GM19238 (cell line): ENCODE results near the gene CSKMT.
"Not testable (repeated sequence)": the region's sequence is repeated elsewhere in the genome, so short reads cannot be mapped to it uniquely, and the experiment has no call there.

Experiments
- DNase-seq: peaks from one replicate; pipeline ENCODE4 v3.0.0; 2011; ENCODE audit warnings: low spot score; ENCODE audit not compliant: insufficient read length

The CSKMT gene

DNA sequence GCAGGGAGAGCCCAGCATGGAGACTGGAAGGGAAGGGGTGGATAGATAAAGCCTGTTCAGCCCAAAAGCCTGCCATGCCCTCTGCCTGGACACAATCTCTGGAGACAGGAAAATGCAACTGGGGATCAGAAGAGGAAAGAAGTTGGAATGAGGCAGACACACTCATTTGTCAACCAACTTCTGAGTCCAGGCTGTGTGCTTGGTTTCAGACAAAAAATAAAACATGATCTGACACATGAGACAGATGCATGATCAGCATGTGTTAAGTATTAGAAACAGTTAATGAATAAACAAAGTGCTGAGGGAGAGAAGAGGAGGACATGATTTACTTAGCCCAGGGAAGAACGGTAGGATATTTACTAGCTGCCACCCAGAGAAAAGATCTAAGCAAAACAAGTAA lies 23.4 kb downstream of the CSKMT start:
- DNase-seq: no peak

DNA sequence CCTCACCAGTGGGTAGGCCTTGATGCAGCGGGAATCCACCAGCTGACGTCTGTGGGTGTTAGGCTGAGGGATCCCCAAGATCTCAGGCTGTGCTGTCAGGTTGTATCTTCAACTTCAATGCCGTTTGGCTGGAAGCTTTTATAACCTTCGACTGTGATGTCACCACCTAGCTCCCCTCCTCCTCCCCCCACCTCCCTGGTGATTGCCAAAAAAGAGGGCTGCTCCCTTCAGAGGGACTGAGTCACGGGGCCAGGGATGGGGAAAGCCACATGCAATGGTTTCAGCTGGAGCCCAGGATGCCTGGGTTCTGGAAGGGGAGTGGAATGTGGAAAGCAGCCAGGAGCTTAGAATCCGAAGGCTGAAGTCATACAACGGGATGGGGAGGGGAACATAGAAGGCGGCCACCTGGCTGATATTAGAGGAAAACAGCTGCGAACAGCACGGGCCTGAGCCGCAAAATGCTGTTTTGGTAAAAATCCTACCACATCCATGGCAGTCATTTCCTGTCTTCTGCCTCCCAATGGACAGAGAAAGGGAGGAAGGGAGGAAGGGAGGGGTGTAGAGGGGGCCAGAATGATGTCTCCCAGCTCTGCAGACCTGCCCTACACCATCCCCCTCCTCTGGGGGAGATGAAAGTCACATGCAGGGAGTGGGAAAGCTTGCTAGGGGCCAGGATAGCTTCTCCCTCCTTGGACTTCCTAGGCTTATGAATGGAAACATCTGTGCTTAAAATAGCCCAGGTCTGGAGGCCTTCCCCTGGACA lies 24.5 kb downstream of the CSKMT start, which contains the start of gene LRRN4CL:
LRRN4CL (minus strand) TSS at position 110 of the 763 bp plus-strand sequence. CDS start 1,022 bp downstream, outside the sequence.
- no peak for DNase-seq

DNA sequence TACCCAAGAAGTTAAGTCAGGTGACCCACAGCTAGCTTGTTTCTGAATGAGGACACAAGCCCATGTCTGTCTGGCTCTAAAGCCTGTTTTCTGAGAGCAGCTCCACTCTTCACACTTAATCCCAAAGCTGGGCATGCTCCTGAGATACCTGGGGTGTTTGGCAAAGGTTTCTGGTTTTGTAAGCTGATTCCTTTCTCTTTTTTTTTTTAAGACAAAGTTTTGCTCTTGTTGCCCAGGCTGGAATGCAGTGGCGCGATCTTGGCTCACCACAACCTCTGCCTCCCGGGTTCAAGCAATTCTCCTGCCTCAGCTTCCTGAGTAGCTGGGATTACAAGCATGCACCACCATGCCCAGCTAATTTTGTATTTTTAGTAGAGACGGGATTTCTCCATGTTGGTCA lies 28.5 kb downstream of the CSKMT start:
- not testable (repeated sequence) for DNase-seq

DNA sequence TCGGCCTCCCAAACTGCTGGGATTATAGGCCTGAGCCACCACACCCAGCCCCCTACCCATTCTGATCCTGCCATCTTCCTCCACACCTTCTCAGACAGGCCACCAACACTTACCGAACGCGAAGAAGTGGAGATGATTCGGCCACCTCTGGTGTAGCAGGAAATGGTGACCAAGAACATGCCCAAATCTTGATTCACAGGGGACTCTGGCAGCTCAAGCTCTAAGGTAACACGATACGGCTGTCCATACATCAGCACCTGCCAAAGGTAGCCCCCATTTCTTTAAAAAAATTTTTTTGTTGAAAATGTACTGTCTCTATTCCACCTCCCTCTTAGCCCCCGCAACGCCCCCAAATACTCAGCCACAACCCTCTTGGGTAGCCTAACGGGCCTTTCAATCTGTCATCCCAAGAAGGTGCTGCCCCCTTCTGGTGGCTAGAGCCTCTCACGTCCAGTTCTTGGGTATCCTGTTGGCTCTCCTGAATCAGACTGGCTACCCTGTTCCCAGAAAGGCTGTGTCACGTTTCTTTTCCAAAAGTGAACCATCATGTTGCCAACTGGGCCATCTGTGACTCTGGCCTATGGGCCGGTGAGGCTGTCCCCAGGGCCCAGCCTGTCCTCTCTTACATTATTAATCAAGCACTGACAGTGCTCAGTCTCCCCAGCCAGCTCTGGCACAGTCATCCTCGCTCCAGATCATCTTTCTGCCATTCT lies 29.5 kb downstream of the CSKMT start:
- DNase-seq: peak; percentile 70

DNA sequence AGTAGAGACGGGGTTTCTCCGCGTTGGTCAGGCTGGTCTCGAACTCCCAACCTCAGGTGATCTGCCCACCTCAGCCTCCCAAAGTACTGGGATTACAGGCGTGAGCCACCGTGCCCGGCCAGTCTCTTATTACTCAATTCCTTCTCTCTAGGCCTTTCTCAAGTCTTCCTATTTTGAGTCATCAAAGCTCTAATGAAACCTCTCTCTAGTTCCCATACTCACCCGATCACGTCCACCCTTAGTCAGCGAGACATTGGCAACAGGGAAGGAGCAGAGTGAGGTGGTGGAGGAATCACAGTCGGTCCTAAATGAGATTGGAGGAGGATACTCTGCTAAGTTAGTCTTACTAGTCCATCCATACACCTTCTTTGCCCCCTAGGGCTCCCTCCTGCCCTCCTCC lies 37.1 kb downstream of the CSKMT start:
- DNase-seq: no peak

DNA sequence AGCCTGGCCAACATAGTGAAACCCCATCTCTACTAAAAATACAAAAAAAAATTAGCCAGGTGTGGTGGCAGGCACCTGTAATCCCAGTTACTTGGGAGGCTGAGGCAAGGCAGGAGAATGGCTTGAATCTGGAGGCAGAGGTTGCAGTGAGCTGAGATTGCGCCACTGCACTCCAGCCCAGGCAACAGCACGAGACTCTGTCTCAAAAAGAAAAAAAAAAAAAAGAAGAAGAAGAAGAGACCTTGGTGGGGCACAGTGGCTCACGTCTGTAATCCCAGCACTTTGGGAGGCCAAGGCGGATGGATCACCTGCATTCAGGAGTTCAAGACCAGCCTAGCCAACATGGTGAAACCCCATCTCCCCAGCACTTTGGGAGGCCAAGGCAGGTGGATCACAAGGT lies 38.8 kb downstream of the CSKMT start:
- DNase-seq: not testable (repeated sequence)

DNA sequence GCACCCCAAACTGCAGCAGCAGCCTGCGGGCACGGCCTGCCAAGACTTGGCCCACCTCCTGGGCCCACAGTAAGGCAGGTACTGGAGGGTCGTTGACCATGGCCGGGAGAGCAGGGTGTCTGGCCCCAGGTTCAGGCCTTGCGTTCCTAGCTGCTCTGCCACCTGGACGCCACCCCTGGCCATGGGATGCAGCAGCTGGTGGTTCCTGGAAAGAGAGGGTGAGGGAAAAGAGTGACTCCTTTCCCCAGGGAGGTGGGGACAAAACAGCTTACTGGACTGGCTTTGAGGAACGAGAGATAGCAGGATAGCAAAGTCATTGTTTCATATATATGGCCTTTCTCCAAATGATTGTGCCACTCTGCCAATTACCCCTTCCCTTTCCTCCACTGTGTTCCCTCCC lies 40.3 kb downstream of the CSKMT start:
- no peak for DNase-seq

DNA sequence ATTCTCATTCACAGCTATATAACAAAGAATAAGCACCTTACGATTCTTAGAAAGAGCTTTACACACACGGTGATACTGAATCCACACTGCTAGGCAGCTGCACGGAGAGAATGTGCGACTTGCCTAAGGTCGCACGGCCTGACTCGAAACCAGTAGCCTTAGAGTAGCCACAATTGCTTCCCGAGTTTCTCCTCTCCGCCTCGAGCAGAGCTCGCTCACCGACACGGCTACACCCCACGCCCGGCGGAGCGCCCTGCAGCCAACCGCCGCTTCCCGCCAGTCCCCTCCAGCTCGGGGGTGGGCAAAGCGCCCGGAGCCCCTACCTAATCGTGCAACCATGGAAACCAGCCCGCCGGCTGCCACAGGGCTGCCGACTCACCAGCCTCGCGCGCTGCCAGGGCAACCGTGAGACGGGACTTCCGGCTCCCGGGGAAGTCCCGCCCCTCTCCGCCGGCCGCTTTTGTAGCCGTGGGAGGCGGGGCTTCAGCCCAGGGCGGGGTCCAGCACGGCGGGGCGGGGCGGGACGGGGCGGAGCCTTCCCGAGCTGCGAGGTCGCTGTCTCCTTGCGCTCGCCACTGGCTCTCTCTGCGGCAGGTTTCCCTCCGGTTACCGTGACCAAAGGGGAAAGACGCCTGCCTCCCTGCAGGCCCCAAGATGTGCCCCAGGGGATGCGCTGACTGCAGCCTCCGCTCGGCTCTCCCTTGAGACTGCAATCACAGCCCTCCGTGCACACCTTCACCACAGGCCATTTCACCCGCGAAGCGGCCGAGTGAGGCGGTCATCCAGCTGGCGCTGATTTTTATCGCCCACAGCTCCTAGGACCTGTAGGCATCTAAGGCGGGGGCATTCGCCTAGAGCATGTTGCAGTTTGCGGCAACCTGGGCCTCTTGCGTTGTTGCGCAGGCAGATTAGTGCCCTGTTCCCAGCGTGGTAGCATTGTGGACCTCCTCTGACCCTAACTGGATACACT lies 41.1 kb downstream of the CSKMT start:
- peak; percentile 87 for DNase-seq

DNA sequence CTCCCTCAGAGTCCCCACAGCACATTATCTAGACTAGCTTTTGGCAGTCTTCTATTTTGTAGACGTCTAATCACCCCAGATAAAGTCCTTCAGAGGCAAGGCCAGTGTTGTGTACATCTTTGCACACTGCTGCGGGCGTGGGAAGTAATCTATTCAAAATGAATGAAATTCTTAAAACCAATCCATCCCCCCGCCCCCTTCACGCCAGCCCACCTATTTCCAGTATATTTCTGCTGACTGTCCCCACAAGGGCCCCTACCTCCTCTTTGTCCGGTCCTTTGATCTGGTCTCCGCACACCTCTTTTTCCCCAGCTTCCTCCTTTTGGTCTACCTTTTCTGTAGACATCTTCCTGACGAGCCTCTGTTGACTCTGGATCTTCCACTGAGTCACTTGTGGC lies 41.7 kb downstream of the CSKMT start:
- DNase-seq: no peak

DNA sequence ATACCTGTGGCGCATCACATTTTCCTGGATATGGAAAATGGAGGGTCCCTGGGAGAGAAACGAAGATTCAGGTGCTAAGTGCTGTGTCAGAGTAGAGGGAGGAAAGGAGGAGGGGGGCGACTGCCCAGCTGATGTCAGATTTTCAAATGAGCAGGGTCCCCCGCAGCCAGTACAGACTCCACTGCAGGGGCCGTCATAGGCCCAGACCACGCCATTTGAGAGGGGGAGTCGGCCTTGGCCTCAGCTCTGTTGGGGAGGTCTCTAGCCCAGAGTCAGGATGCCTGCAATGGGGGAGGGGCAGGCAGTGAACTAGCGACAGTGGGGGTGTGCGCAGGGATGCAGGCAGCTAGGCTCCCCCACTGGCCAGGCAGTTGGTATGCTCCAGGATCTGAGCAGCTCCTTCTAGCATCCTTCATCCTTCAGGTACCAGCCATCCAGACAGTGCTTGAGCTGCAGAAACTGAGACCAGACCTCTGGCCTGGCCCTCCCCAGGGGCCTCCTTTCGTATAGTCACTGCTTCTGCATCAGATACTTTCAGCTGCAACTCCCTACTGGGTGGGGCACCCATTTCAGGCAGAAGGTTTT lies 42.3 kb downstream of the CSKMT start, which contains the start of the genes BSCL2 and GNG3:
BSCL2 (minus strand) TSS at position 148 of the 585 bp plus-strand sequence. CDS start 229 bp downstream, outside the sequence.
GNG3 (plus strand) TSS at position 400 of the 585 bp plus-strand sequence. CDS start 620 bp downstream, outside the sequence.
- no peak for DNase-seq

DNA sequence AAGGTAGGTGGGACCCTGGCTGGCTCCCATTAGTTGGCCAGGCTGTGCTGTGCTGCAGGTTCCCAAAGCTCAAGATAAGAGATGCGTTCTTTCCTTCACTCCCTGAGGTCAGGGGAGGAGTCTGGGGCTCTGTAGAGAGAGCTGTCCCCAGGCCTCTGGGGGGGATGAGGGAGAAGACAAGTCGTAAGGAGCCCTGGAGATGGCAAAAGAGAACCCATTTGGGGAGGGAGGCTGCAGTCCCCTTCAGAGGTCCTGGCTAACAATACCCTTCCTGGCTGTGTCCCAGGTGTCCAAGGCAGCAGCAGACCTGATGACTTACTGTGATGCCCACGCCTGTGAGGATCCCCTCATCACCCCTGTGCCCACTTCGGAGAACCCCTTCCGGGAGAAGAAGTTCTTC lies 43.3 kb downstream of the CSKMT start:
- no peak for DNase-seq

DNA sequence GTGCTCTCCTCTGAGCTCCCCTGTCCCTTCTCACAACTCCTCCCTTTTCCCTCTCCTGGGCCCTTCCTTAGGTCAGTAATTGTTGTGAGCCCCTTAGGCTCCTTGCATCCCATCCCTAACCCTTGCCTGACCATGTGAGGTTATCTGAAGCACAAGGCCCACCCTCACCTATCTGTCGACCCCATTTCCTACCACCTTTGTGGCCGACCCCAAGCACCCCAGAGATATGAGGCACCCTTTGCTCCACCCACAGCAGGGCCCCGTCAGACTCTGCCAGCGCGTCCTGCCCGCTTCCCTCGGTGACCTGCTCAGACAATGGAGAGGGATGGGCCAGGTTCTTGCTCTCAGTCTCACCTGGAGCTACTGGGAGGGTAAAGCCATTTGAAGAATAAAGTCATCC lies 43.7 kb downstream of the CSKMT start:
- no peak for DNase-seq

DNA sequence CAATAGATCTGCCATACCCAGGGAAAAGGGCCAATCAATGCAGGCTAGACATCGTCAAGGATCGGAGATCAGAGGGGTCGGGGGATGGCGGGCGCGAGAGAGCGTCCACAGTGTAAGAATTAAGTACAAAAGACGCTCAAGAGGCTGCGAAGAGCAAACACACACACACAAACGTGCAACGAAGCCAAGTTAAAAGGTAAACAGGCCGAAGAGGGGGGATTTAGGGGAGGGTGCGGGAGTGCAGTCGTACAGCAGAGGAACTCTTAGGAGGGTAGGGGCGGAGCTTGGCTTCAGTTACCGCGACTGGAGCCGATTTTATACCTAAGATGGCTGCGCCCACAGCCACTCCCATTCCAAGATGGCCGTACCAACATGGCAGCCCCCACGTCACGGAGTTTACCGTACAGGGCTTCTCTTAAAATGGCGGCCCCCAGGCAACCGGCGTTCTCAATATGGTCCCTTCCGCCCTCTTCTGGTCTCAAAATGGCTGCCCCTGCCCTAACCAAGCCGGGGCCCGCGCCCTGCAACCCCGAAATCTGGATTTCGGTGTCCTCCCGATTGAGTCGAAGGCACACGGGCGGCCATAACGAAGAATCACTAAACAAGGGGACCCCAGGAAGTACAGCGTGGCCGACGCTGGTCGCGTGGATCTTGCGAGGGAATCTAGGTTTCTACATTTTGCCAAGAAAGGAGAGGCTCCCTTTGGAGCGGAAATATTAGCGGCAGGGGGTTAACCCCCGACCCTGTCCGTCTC lies 44.3 kb downstream of the CSKMT start:
- DNase-seq: peak; percentile 83

DNA sequence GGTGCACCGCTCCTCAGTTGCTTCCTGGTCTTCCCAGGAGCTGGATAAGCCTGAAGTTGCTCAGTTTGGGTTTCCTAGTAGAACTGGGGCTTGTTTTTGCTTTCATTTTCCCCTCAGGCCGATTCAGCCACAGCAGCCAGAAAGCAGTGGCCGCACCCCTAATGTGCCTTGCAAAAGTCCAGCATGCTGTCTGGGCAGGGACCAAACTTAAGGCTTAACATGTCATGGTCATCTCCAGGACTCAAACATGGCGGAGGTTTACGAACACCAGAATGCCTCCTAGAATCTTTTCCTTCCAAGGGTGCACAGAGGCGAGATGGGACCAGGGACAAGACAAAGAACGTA lies 44.9 kb downstream of the CSKMT start:
- DNase-seq: no peak

DNA sequence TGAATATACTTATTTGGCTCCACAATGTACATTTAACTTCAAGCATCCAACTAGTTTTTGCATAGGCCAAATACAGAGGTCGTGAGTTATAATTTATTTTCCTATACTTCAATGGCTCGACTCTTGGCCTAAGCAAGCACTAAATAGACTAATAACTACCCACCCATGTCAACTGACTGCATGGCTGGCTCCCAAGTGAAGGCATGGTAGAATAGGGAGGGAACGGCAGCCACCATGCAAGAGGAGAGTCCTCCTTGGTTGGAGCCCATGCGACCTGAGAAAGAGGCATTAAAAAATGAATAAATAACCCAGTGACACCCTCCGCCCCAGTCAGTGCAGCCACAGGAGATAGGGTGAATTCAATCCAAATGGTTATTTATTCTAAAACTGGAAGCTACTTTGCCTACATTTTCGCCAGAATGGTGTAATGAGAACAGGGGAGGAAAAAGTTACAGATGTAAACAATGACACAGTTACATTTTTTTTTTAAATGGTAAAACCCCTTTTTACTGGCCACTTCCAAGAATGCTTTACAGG lies 47.2 kb downstream of the CSKMT start:
- no peak for DNase-seq

DNA sequence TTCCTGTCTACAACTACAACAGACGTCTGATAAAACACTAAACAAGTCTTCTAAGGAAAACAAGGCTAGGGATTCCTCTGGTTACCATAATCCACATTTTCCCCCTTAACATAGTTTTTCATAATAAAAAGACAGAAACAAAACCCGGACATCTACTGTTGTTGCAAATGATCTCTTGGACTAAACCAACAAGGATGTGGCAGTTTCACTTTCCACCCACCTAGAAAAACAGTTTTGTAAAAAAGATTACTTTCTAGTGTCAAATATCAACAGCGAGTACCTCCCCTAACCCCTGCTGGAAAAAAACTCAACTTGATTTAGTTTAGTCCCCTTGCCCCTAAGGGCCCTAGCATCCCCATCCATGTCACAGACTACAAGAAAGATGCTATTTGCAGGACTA lies 47.7 kb downstream of the CSKMT start:
- DNase-seq: no peak

DNA sequence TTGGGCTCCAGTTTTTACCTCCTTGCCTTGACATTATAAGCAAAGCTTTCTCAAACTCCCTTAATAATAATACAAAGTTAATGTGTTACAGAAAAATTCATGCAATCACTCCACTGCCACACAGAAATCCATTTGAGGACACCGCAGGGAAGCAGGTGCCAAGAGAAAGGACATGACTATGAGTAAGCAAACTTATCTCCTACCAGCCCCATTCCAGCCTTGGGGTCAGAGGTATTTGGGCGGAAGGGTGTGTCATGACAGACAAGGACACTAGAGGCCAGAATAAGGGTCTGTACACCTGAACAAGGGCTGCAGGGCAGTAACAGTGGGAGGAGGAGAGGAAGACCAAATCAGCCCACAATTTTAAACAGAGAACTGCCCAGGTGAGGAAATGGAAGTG lies 48.2 kb downstream of the CSKMT start:
- DNase-seq: no peak

DNA sequence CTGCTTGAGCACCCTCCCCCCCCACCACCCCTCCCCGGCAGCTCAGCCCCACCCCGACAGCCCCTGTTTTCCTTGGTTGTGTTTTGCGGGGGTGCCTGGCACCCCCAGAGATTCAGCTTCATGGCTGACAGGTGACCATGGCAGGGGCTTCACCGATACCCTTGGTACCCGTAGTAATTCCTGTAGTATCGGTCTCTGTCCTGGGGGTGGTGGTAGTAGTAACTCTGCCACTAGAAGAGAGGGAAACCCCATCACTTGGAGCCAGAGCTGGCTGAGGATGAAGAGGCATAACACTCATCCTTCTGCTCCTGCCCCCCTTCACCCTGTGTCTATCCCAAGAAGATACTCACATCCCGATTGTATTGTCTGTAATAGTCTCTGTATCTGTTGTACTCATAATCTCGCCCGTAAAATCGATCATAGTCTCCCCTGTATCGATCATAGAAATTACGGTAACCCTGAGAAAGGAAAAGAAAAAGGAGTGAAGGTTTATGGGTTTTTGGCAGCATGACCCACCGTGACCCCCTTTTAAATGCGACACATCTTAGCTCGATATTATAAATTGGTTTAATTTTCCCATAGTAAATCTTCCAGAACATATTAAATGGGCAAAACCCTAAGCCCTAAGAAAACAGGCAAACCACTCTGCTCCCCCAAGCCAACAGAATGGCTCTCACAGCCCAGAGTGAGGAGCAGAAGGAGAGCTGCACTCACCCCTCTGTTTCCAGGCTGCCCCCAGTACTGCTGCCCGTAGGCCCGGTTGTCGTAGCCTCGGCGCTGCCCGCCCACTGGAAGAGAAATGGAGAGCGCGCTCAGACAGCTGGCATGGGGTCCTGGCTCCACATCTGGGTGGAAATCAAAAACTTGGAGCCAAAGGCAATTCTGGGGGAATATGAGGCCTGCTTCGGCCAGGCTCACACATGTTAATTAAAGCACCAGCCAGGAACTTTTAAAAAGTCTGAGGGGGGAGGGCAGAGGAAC lies 50.3 kb downstream of the CSKMT start:
- no peak for DNase-seq

DNA sequence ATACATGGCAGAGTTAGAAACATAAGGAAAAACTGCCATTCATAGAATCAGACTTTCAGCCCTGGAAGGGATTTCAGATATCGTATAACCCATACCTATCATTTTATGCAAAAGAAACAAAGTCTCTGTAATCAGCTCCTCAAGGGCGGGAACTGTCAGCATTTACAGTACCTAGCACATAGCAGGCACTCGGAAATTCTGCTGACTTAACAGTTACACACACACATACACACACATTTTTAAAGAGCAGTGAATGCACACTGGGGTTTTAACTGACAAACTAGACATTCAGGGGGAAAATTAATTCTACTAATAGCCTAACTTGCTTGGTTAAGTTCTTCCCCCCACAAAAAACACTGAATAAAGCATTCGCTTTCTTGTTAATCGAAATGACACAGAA lies 51.1 kb downstream of the CSKMT start:
- DNase-seq: no peak
